ENCODE results near the gene ZACN. TPM values are rescaled to one million over a fixed set of nuclear protein-coding genes. Genes with fewer than 3 reads are reported as not detected.
"Not testable (repeated sequence)": the region's sequence is repeated elsewhere in the genome, so short reads cannot be mapped to it uniquely, and the experiment has no call there.

ZACN gene
- total RNA-seq, 1 donor from 2014 or later = not detected

- DNase-seq (ENCODE audit: low read depth in 2 of 2) = peak in 1 of 2 donors; percentile 61
These were observed 25.5 kb upstream of the ZACN start for GRCh38 chr17:76053246-76054111.

DNA sequence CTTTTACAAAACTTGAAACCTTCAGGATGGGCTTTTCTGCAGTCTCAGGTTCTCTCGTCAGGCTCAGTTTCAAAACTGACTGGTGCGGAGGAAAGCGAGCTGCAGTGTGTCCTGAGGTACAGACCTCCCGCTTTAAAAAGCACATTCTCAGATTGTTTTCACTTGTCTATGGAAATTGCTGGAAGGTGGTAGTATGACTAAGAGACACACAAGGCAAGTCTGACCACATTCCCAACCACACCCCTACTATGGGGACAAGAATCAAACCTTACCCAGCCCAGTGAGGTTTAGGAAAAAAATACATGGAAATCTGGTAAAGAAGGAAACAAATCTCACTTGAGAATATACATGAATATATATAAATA lies 24.9 kb upstream of the ZACN start:
- no peak for DNase-seq (ENCODE audit: low read depth in 2 of 2)

DNA sequence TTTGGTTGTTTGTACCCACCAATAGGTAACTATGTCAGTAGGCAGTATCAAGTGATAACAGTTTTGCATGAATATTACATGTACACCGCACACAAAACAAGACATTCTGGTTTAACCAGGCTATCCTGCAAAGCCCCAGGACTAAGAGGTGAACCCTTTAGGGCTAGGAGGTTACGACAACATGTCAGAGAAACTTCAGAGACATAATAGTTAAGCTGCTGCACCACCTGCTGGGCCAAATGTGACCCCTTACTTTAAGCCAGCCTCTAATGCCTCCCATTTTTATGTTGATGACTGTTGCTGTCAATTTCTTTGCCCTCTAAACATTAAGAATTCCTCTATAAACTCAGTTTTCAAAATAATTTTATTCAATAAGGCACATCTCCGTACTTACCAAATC lies 22.1 kb upstream of the ZACN start:
- no peak for DNase-seq (ENCODE audit: low read depth in 2 of 2)

GRCh38 chr17:76058264-76058663 lies 20.7 kb upstream of the ZACN start:
- not testable (repeated sequence) for DNase-seq (ENCODE audit: low read depth in 2 of 2)

DNA sequence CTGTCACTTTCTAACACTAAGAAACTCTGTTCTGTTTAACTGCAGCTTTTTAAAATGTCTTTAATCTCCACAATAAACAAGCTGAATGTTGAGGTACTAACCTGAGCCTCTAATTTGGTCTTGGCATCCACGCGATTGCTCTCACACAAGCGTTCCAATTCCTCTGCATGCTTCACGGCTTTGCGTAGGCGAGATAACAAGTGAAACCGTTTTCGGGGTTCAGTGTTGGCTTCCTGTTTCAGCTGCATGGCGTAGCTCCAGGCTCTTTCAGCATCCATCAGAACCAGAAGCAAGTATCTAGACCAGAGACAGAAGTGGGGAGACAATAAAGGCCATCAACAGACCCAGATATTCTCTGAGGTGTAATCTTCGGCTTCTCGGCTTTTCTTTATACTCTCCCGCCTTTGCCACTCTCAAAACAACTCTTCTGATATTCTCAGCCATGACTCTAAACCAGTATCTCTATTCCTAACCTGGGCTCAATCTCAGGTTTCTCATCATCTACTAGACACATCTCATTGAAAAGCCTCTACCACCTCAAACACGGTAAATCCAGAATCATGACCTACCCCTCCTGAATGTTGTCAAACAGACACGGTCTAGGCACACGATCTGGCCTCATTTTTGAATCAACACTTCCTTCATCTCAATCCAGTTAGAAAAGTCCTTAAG lies 15.0 kb upstream of the ZACN start:
- DNase-seq (ENCODE audit: low read depth in 2 of 2) = no peak

DNA sequence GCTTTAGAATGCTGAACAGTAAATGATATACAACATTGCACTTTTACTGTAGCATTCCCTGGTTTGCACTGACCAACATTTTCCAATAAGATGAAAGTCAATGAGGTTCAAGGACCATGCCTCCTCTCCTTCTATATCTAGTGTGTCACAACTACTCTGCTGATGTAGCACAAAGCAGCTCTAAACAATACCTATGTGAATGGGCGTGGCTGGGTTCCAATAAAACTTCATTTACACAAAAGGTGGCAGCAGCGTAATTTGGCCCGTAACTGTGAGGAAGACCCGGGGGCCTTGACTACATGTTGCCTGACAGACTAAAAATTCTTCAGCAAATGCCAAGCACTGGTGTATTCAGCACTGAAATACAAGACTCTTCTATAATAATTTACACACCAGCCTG lies 13.2 kb upstream of the ZACN start:
- no peak for DNase-seq (ENCODE audit: low read depth in 2 of 2)

- no peak for DNase-seq (ENCODE audit: low read depth in 2 of 2)
These were observed 7.3 kb upstream of the ZACN start for GRCh38 chr17:76071531-76072147.

DNA sequence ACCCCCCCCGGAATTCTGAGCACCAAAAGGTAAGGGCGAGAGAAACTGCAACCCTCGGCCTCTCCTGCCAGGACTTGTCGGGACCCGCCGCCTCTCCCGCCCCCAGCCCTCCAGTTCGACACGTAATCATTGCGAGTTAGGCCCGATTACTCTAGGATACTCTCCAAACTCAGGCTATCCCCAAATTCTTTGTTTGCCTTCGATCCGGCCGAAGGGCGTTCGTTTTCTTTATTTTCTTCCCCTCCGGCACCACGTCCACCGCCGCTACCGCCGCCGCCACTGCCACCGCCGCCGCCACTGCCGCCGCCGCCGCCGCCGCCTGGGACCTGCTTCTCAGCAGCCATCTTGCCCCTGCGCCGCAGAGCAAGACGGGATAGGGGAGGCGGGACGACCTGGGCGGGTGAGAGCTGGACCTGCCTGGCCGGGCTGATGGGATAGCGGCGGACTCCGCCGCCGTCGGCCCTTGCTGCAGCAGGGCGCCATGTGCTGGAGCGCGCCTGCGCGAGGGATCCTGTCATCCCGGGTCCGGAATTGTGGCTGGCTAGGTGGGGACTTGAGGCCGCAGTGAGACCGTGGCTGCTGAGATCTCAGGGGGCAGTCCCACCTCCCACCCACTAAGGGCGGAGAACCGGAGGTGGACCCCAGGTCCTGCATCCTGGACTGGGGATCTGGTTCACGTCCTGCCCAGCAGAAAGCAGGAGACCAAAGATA lies 6.7 kb upstream of the ZACN start, which contains the start of gene SRP68:
Gene SRP68 (minus strand): TSS at position 370 of the 711 bp plus-strand sequence. CDS start 26 bp downstream, at position 344.
- DNase-seq (ENCODE audit: low read depth in 2 of 2) = peak; percentile 85 to 95

- no peak for DNase-seq (ENCODE audit: low read depth in 2 of 2)
These were observed 4.3 kb upstream of the ZACN start, which contains the start of gene GALR2 for GRCh38 chr17:76074390-76075363. GALR2 (plus strand) TSS chr17:76074781; CDS start chr17:76074884, 103 bp downstream.

DNA sequence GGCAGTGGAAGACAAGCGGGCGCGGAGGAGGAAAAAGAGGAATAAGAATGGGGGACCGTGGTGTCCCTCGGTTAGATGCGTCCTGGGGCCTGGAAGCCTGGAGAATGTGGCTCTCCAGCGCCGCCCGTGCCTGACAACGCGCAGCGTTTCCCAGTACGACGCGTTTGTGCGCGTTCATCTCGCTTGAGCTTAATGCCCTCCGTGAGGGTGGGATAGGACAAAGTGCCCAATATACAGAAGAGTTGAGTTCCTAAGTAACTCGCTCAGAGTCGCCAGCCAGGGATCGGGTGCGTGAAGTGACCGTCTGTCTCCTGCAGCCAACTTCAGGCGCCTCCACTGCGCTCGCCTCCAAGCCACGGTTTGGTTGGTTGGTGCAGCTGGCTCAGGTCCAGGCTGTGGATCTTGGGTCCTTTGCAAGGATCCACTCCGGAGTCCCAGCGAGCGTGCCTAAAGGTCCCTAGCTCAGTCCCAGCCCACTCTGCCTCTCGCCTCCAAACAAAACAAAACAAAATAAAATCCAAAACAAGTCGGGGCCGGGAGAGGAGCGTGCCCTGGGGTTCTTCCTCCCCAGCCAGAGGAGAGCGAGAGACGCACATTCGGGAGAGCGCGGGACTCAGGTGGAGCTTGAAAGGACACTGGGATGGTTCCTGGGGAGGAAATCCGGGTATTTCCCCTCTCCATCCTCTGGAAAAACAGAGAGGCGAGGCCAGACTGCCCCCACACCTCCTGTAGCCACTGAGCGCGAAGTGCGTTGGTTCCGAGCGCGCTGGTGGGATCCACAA lies 3.4 kb upstream of the ZACN start:
- peak; percentile 9 to 60 for DNase-seq (ENCODE audit: low read depth in 2 of 2)

DNA sequence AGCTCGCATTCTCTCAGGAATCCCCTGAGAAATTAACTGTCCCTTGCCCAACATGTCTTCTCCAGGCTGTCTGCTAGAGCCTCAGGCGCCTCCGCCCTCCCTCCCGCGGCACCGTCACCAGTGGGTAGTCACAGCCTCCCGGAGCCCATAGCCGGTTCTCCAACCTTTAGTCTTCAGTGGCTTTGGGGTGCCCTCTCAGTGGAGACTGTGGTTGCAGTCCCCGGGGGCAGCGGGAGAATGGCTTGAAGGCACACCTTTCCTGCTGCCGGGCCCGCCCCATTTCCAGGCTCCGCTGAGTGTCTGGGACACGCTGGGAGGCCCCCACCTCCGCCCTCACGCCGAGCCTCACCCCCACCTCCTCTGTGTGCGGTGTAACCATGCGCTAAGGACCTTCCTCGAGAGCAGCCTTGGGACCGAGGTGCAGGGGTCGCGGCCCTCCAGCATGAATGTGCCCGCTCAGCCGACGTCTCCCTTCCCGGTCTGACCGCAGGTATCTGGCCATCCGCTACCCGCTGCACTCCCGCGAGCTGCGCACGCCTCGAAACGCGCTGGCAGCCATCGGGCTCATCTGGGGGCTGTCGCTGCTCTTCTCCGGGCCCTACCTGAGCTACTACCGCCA lies 2.7 kb upstream of the ZACN start:
- no peak for DNase-seq (ENCODE audit: low read depth in 2 of 2)

- no peak for DNase-seq (ENCODE audit: low read depth in 2 of 2)
These were observed 2.0 kb upstream of the ZACN start for GRCh38 chr17:76076765-76077583.

DNA sequence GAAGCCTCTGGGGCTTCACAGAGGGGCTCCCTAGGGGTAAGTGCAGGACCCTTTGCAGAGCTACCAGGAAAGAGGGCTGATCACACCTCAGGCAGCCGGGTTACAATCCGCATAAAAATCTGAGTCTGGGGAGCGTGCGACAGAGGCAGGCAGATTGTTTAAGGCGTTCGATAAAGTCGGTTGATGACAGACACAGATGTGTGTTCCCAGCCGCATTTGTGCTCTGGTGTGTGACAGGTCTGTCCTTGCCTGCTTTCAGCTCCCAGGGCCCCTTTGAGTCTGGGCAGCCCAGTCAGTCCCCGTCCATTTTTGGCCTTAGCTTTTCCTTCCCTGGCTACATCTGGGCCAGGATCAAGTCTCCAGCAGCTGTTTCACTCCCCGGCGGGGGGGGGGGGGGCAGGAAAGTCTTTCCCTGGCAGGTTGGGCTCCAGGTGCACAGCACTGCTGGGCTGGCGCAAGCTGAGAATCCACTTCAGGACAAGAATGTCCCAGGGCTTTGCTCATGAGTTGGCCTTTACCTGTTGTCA lies 1.3 kb upstream of the ZACN start:
- DNase-seq (ENCODE audit: low read depth in 2 of 2) = no peak

DNA sequence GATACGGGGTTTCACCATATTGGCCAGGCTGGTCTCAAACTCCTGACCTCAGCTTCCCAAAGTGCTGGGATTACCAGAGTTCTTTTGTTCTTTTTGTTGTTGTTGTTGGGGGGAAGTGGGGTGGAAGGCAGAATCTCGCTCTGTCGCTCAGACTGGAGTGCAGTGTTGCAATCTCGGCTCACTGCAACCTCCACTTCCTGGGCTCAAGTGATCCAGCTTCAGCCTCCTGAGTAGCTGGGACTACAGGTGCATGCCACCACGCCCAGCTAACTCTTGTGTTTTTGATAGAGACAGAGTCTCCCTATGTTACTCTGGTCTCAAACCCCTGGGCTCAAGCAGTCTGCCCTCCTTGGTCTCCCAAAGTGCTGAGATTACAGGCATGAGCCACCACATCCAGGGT lies 612 bp upstream of the ZACN start:
- DNase-seq (ENCODE audit: low read depth in 2 of 2) = not testable (repeated sequence)

DNA sequence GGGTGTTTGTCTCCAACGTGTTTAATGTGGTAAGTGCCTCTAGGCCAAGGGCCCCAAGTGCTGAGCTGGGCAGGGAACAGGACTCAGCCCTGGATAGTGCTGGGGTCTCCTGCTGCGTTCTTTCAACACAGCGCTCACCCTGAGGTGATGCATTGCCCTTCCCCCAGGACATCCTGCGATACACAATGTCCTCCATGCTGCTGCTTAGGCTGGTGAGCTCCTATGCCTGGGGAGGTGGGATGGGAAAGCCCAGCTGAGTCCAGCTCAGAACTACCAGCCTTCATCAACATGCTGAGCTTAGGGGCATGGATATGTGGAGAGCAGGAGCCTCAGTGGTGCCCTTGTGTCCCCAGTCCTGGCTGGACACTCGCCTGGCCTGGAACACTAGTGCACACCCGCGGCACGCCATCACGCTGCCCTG lies 563 bp downstream of the ZACN start:
- DNase-seq (ENCODE audit: low read depth in 2 of 2) = no peak

DNA sequence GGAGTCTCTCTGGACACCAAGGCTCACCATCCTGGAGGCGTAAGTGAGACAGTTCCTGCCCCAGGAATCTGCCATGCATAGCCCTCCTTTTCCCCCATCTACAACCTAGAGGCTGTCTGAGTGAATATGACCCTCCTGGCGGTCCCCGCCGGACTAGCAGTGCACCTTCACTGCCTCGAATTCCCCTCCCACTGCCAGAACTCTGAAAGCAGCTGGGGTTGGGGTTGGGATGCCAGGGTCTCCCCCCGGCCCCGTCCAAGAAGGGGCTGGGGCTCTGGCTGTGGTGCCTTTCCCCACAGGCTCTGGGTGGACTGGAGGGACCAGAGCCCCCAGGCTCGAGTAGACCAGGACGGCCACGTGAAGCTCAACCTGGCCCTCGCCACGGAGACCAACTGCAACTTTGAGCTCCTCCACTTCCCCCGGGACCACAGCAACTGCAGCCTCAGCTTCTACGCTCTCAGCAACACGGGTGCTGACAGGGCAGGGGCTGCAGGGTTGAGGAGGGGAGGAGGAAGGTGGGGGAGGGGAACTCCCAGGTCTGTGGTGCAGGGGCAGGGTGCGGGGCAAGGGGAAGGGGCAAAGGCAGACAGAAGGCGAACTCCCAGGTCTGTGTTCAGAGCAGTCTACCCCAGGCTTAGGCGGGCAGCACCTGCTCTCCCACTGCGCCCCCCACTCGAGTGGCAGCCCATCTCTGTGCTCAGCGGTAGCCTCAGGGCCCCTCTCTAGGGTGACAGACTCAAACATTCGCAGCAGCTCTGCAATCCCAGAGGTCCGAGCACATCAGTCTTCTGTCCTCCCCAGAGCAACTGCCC lies 1.2 kb downstream of the ZACN start:
- no peak for DNase-seq (ENCODE audit: low read depth in 2 of 2)

- DNase-seq (ENCODE audit: low read depth in 2 of 2) = no peak
These were observed 1.8 kb downstream of the ZACN start for GRCh38 chr17:76080768-76081287.

Data from dermis microvascular lymphatic vessel endothelial cell (primary cell).